Activated B cell treated with CpG ODN at 0.5 μM for 24 hours (primary cell): ENCODE results near the gene ALCAM. TPM values are rescaled to one million over a fixed set of nuclear protein-coding genes. Genes with fewer than 3 reads are reported as not detected.

ENCODE experiments used
- ATAC-seq: fragments of 200-7000 bp; cut with Tn5 transposase; one replicate; pipeline ENCODE4 v1.10.0; 2021; ENCODE audit warnings: low read depth, mild to moderate bottlenecking, moderate library complexity
- CTCF ChIA-PET: fragments of 350-600 bp; sonication (Branson Sonifier 250); formaldehyde crosslinking; loops from one replicate; lab custom pipeline; 2021; ENCODE audit warnings: antibody characterized with exemption; lab: Charles Lee
- POLR2A ChIA-PET: fragments of 350-600 bp; sonication (Branson Sonifier 250); formaldehyde crosslinking; loops from one replicate; lab custom pipeline; 2021; ENCODE audit warnings: antibody characterized with exemption; lab: Charles Lee
- DNase-seq: peaks from one replicate; pipeline ENCODE4 v3.0.0; 2022
- H3K27ac Mint-ChIP-seq: one replicate; pipeline ENCODE4 v1.8.0; 2020; ENCODE audit warnings: mixed read lengths
- H3K27me3 Mint-ChIP-seq: one replicate; pipeline ENCODE4 v1.8.0; 2021; ENCODE audit warnings: mixed read lengths
- H3K36me3 Mint-ChIP-seq: one replicate; pipeline ENCODE4 v1.8.0; 2021; ENCODE audit warnings: low read depth, mixed read lengths
- H3K4me1 Mint-ChIP-seq: one replicate; pipeline ENCODE4 v1.8.0; 2021; ENCODE audit warnings: mixed read lengths
- H3K4me3 Mint-ChIP-seq: one replicate; pipeline ENCODE4 v1.8.0; 2020; ENCODE audit warnings: mild to moderate bottlenecking, mixed read lengths
- H3K9me3 Mint-ChIP-seq: one replicate; pipeline ENCODE4 v1.8.0; 2020; ENCODE audit warnings: mixed read lengths
- CTCF ChIP-seq: fragments of 200-600 bp; IDR thresholded peaks from one replicate; pipeline ENCODE4 v1.8.0; 2022; ENCODE audit warnings: antibody characterized with exemption, mild to moderate bottlenecking
- intact Hi-C: fragments of 100-400 bp; cut with micrococcal nuclease; formaldehyde crosslinking; loops from one replicate; pipeline ENCODE4 v1.15.1; 2024
- total RNA-seq: library from RNA; stranded (reverse); gene quantifications from 2 replicates; pipeline ENCODE4 v1.2.3, GENCODE V29; 2022

ALCAM gene
- total RNA-seq, 1 donor from 2014 or later: 28.5 TPM

- Mint-ChIP-seq H3K4me3 (no peak overlapping the region), H3K36me3 (no peaks in the 10 kb centered on the region), H3K27me3 (peaks cover 22% of the 10 kb centered on the region), H3K4me1 (peaks cover 34% of the 10 kb centered on the region), H3K27ac (no peak overlapping the region), H3K9me3 (no peaks in the 10 kb centered on the region)
- ATAC-seq (no peak), DNase-seq (no peak)
- ChIA-PET CTCF (no interaction called here), POLR2A (interaction anchor here (0.6 kb wide), 2 partner anchors 17 to 876 kb away, joined by 3 to 4 read pairs; no protein-coding TSS in a partner anchor)
- intact Hi-C loops: loop anchor here (1.0 kb wide), 1 partner anchor 10 kb away; no protein-coding TSS in a partner anchor
- no peak for TF ChIP-seq CTCF
Observed at GRCh38 chr3:105351821-105352220, 14.9 kb upstream of the ALCAM start.

GRCh38 chr3:105352976-105353375 is 13.7 kb upstream of the ALCAM start:
- TF ChIP-seq CTCF: no peak
- no peak for DNase-seq
- Mint-ChIP-seq H3K9me3 (no peaks in the 10 kb centered on the region), H3K36me3 (no peaks in the 10 kb centered on the region), H3K4me1 (peaks cover 28% of the 10 kb centered on the region), H3K27ac (no peak overlapping the region), H3K4me3 (no peak overlapping the region), H3K27me3 (peaks cover 22% of the 10 kb centered on the region)
- ChIA-PET POLR2A (no interaction called here), CTCF (no interaction called here)
- ATAC-seq: no peak
- intact Hi-C loops: loop anchor here (1.0 kb wide), 1 partner anchor 9 kb away; no protein-coding TSS in a partner anchor

- peaks cover 22% of the 10 kb centered on the region for H3K27me3 Mint-ChIP-seq
- H3K36me3 Mint-ChIP-seq: no peaks in the 10 kb centered on the region
- H3K27ac Mint-ChIP-seq: peak overlapping the region; percentile 3
- ChIA-PET CTCF (no interaction called here), POLR2A (no interaction called here)
- TF ChIP-seq CTCF: no peak
- DNase-seq: no peak
- intact Hi-C loops: no loop called here
- peak; percentile 21 for ATAC-seq
- H3K4me1 Mint-ChIP-seq: peaks cover 24% of the 10 kb centered on the region
- no peaks in the 10 kb centered on the region for H3K9me3 Mint-ChIP-seq
- H3K4me3 Mint-ChIP-seq: peak overlapping the region; percentile 78
Observed at GRCh38 chr3:105353485-105354161, 13.1 kb upstream of the ALCAM start.

DNA sequence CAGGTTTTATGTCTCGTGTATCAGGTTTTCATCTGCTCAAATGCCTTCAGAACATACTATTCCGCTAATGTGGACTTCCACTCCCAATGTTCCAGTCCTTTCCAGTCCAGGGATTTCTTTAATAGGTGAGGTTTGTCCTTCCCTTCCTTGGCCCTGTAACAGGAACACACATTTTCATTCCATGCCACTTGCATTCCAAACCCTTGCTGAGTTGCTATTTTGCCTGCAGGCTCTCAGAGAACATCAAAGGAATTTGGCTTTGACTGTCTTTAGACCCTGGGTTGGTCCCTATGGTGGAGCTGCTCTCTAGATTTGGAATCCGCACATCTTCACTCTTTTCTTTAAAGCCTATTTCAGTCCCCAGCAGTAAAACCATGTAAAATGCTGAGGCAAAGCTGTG is 12.3 kb upstream of the ALCAM start:
- Mint-ChIP-seq H3K9me3 (no peaks in the 10 kb centered on the region), H3K4me3 (peak overlapping the region; percentile 78), H3K36me3 (no peaks in the 10 kb centered on the region), H3K27ac (no peak overlapping the region), H3K4me1 (peaks cover 32% of the 10 kb centered on the region), H3K27me3 (peaks cover 22% of the 10 kb centered on the region)
- ATAC-seq (no peak), DNase-seq (no peak)
- TF ChIP-seq CTCF: no peak
- ChIA-PET POLR2A (no interaction called here), CTCF (no interaction called here)
- intact Hi-C loops: no loop called here

GRCh38 chr3:105355408-105356061 is 11.2 kb upstream of the ALCAM start:
- no peak for DNase-seq
- CTCF ChIA-PET: no interaction called here
- no peak overlapping the region for H3K4me3 Mint-ChIP-seq
- peaks cover 32% of the 10 kb centered on the region for H3K4me1 Mint-ChIP-seq
- no peak for ATAC-seq
- no peaks in the 10 kb centered on the region for H3K9me3 Mint-ChIP-seq
- no peaks in the 10 kb centered on the region for H3K36me3 Mint-ChIP-seq
- H3K27me3 Mint-ChIP-seq: peaks cover 22% of the 10 kb centered on the region
- H3K27ac Mint-ChIP-seq: no peak overlapping the region
- intact Hi-C loops: no loop called here
- TF ChIP-seq CTCF: no peak
- POLR2A ChIA-PET: no interaction called here
